D721Med (cell line): ENCODE results near the gene LCK.

Experiments used
- DNase-seq: peaks from one replicate; pipeline ENCODE4 v3.0.0; 2011; ENCODE audit warnings: low spot score; ENCODE audit not compliant: insufficient read length
- FAIRE-seq: peaks from 2 replicates; lab custom pipeline; 2011; peaks lifted over from hg19 to GRCh38; lab: Jason Lieb, UNC
- TF ChIP-seq, protein P1 (sequence below): IDR thresholded peaks from 2 replicates; pipeline ENCODE4 v1.5.1; 2012; ENCODE audit warnings: mild to moderate bottlenecking, control low read depth; ENCODE audit not compliant: insufficient read depth; ENCODE audit errors: missing control alignments

LCK gene

DNA sequence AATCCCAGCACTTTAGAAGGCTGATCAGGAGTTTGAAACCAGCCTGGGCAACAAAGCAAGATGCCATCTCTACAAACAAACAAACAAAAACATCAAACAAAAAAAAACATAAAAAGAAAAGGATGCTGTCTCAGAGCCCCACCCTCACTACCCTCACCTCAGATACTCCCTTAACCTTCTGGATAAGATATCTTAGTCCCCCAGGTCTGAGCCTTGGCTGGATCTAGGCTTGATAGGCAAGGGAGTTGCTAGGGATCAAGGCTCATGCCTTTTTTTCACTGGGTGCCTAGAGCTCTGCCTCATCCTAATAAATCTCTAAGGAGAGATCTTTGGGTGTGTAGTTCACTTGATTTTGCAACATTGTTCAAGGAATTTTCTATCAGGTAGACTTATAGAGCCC, 48.3 kb downstream of the LCK start:
- DNase-seq (no peak), FAIRE-seq (no peak)
- TF ChIP-seq, protein P1, sequence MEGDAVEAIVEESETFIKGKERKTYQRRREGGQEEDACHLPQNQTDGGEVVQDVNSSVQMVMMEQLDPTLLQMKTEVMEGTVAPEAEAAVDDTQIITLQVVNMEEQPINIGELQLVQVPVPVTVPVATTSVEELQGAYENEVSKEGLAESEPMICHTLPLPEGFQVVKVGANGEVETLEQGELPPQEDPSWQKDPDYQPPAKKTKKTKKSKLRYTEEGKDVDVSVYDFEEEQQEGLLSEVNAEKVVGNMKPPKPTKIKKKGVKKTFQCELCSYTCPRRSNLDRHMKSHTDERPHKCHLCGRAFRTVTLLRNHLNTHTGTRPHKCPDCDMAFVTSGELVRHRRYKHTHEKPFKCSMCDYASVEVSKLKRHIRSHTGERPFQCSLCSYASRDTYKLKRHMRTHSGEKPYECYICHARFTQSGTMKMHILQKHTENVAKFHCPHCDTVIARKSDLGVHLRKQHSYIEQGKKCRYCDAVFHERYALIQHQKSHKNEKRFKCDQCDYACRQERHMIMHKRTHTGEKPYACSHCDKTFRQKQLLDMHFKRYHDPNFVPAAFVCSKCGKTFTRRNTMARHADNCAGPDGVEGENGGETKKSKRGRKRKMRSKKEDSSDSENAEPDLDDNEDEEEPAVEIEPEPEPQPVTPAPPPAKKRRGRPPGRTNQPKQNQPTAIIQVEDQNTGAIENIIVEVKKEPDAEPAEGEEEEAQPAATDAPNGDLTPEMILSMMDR, result no peak

DNA sequence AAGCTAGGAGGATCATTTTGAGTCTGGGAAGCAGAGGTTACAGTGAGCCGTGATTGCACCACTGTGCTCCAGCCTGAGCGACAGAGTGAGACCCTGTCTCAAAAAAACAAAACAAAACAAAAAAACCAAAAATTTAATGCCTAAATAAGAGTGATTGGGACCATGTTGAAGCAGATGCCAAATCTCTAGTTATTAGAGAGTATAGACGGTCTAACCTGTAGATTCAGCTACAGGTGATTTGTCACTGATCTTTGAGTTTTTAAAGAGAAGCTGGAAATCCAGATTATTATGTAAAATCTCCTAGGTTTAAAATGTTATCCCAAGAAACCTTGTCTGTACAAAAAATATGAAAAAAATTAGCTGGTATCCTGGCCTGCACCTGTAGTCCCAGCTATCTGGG, 52.3 kb downstream of the LCK start:
- FAIRE-seq (no peak), DNase-seq (no peak)
- TF ChIP-seq, protein P1, result no peak

DNA sequence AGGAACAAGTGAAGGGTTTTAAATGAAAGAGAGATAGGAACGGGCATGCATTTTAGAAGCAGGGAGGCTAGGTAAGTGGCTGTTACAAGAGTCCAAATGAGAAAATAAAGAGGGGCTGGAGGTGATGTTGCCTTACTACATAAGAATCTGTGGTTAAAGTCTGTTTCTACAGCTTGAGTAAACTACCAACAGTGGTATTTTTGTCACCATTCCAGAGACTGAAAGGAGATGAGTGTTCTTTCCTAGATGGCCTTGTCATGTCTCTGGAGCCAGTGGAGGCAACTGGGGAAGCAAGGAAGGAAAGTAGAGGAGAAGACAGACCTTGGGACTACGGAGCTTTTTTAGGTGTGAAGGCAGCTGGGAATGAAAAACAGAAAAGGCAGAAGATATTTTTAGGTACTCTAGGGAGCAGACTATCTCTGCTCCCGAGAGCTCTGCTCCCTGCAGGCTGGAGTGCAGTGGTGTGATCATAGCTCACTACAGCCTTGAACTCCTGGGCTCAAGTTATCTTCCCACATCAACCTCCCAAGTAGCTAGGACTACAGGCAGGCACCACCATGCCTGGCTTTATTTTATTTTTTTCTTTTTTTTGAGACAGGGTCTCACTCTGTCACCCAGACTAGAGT, 53.0 kb downstream of the LCK start:
- no peak for DNase-seq
- FAIRE-seq, result no peak
- TF ChIP-seq, protein P1, result no peak

DNA sequence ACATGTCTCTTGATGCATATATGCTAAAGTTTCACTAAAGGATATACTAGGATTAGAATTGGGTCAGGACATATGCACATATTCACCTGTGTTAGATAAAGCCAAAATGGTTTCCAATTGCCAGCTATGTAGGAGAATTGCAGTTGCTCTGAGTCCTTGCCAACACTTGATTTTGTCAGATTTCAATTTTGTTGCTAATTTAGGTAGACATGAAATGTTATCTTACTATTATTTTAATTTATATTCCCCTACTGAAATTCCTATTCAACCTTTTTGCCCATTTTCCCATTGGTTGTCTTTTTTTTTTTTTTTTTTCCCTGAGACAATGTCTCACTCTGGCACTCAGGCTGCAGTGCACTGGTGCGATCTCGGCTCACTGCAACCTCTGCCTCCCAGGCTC, 54.2 kb downstream of the LCK start:
- DNase-seq (no peak), FAIRE-seq (no peak)
- TF ChIP-seq, protein P1, result no peak

DNA sequence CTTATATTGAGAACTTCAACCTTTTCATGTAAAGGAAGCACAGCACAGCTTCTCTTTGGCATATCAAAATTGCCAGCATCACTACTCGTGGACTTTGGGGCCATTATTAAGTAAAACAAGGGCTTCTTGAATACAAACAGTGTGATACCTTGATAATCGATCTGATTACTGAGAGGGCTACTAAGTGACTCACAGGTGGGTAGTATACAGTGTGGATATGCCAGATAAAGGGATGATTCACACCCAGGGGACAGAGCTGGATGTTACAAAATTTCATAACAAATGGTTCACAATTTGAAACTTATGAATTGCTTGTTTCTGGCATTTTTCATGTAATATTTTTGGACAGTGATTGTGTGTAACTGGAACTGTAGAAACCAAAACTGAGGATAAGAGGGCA, 56.3 kb downstream of the LCK start:
- DNase-seq, result no peak
- TF ChIP-seq, protein P1, result no peak
- FAIRE-seq, result no peak

DNA sequence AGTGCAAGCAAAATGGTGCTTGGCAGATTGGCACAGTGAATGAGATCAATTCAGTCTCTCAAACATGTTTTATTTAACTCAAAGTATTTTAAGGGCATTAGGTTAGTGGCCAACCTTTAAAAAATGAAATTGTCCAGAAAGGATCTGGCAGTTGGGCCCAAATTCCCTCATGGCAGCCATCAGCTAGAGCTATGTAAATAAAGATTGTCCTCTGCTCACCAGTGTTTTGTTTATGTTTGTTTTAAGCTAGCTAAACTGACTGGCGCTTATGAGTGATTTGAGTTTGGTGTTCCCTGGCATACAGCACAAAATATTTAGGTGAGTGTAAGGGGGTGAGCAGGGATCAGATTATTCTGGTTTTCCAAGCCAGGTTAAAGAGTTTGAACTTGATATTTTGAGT, 58.9 kb downstream of the LCK start:
- FAIRE-seq, result no peak

More for the DNA sequence above, 58.9 kb downstream of the LCK start:
- TF ChIP-seq, protein P1, result no peak
- no peak for DNase-seq
